Thoracic aorta (tissue), 2 donors: ENCODE data around the gene RNF227. TPM values are rescaled to one million over a fixed set of nuclear protein-coding genes. Genes with fewer than 3 reads are reported as not detected.
"Not testable (repeated sequence)": the region's sequence is repeated elsewhere in the genome, so short reads cannot be mapped to it uniquely, and the experiment has no call there.

Experiments
- ATAC-seq: fragments of 150-250 bp; one replicate; pipeline ENCODE4 v1.8.0; 2017; ENCODE audit warnings: low read depth; ENCODE audit not compliant: insufficient number of reproducible peaks, low FRiP score
- DNase-seq: peaks from one replicate; pipeline ENCODE4 v3.0.0-alpha.2; 2020; ENCODE audit warnings: low spot score
- H3K27ac ChIP-seq, 2 donors: fragments of 200-600 bp; sonication (generic); 1 replicate in 1 of 2; 2 replicates in 1 of 2; pipeline ENCODE4 v1.5.1; 2016; ENCODE audit warnings: mild to moderate bottlenecking in 2 of 2, moderate library complexity in 2 of 2
- H3K27me3 ChIP-seq: fragments of 200-600 bp; sonication (generic); replicated peaks from 2 replicates; pipeline ENCODE4 v1.6.0; 2016; ENCODE audit warnings: mild to moderate bottlenecking; ENCODE audit not compliant: insufficient read depth
- H3K36me3 ChIP-seq: fragments of 200-600 bp; sonication (generic); one replicate; pipeline ENCODE4 v1.5.1; 2016
- H3K4me1 ChIP-seq, 2 donors: fragments of 200-600 bp; sonication (generic); 1 replicate in 1 of 2; 2 replicates in 1 of 2; pipeline versions ENCODE4 v1.5.1 to v1.6.0; 2016; ENCODE audit warnings: low read depth in 2 of 2, mild to moderate bottlenecking in 1 of 2; ENCODE audit not compliant: control insufficient read depth in 1 of 2
- H3K4me3 ChIP-seq: fragments of 200-600 bp; sonication (generic); 2 replicates; pipeline ENCODE4 v1.5.1; 2016; ENCODE audit warnings: mild to moderate bottlenecking
- H3K9me3 ChIP-seq: fragments of 200-600 bp; sonication (generic); 2 replicates; pipeline ENCODE4 v1.5.1; 2016
- CTCF ChIP-seq: fragments of 200-600 bp; sonication (generic); IDR thresholded peaks from one replicate; pipeline ENCODE4 v1.5.1; 2019; ENCODE audit warnings: antibody characterized with exemption
- total RNA-seq, 2 donors: library from RNA; depleted of rRNA; stranded (reverse); fragments of >200 nt; gene quantifications; one replicate each; pipeline versions ENCODE4 v1.1.0 to v1.2.3, GENCODE V29; 2016

The RNF227 gene
- total RNA-seq, 2 donors from 2014 or later, result 3.3 to 5.4 TPM

- ATAC-seq (no peak), DNase-seq (no peak)
- H3K4me3 ChIP-seq, result no peak overlapping the region
- no peaks in the 10 kb centered on the region for H3K27me3 ChIP-seq
- H3K27ac ChIP-seq, result no peak overlapping the region
- no peaks in the 10 kb centered on the region for H3K9me3 ChIP-seq
- TF ChIP-seq CTCF, result no peak
- H3K4me1 ChIP-seq, result no peaks in the 10 kb centered on the region
- no peaks in the 10 kb centered on the region for H3K36me3 ChIP-seq
These were observed 40.2 kb downstream of the RNF227 start for GRCh38 chr17:7875804-7876370.

- H3K27me3 ChIP-seq, result no peaks in the 10 kb centered on the region
- no peak overlapping the region for H3K27ac ChIP-seq
- H3K4me1 ChIP-seq, result no peaks in the 10 kb centered on the region
- ATAC-seq (no peak), DNase-seq (no peak)
- H3K36me3 ChIP-seq, result no peaks in the 10 kb centered on the region
- TF ChIP-seq CTCF, result no peak
- no peak overlapping the region for H3K4me3 ChIP-seq
- no peaks in the 10 kb centered on the region for H3K9me3 ChIP-seq
These were observed 43.0 kb downstream of the RNF227 start for GRCh38 chr17:7873051-7873450.

- ATAC-seq (no peak), DNase-seq (no peak)
- TF ChIP-seq CTCF, result no peak
- Histone ChIP-seq H3K36me3 (peaks cover 5% of the 10 kb centered on the region), H3K27me3 (no peaks in the 10 kb centered on the region), H3K4me3 (no peak overlapping the region), H3K4me1 (no peaks in the 10 kb centered on the region), H3K27ac (no peak overlapping the region), H3K9me3 (no peaks in the 10 kb centered on the region)
These were observed 48.2 kb downstream of the RNF227 start for GRCh38 chr17:7867881-7868329.

GRCh38 chr17:7864995-7865650 lies 51.0 kb downstream of the RNF227 start:
- no peak overlapping the region for H3K27ac ChIP-seq
- no peak for TF ChIP-seq CTCF
- no peaks in the 10 kb centered on the region for H3K4me1 ChIP-seq
- DNase-seq, result no peak
- no peak overlapping the region for H3K4me3 ChIP-seq
- no peak for ATAC-seq
- H3K27me3 ChIP-seq, result no peaks in the 10 kb centered on the region
- no peaks in the 10 kb centered on the region for H3K9me3 ChIP-seq
- peaks cover 5% of the 10 kb centered on the region for H3K36me3 ChIP-seq

GRCh38 chr17:7864384-7864783 lies 51.7 kb downstream of the RNF227 start:
- not testable (repeated sequence) for H3K4me1 ChIP-seq, DNase-seq, ATAC-seq, H3K9me3 ChIP-seq, H3K36me3 ChIP-seq, H3K4me3 ChIP-seq, H3K27ac ChIP-seq, H3K27me3 ChIP-seq

Other genes starting within 250 kb of the RNF227 start
- gene TP53, start 228.8 kb downstream of the RNF227 start, total RNA-seq, result 10 to 100 TPM; 16.8 to 23.7 TPM
- 1 to 10 TPM; 2.9 to 3.4 TPM for gene WRAP53, start 227.8 kb downstream of the RNF227 start, total RNA-seq
- gene EFNB3, start 211.1 kb downstream of the RNF227 start, total RNA-seq, result not detected
- gene DNAH2, start 198.5 kb downstream of the RNF227 start, total RNA-seq, result under 1 TPM in 1 of 2 donors, not detected in 1; under 0.01 TPM
- 10 to 100 TPM in 1 of 2 donors, 1 to 10 TPM in 1; 9.5 to 35.8 TPM for gene KDM6B, start 82.1 kb downstream of the RNF227 start, total RNA-seq
- gene TMEM88, start 61.2 kb downstream of the RNF227 start, total RNA-seq, result 10 to 100 TPM in 1 of 2 donors, 1 to 10 TPM in 1; 4.1 to 21.9 TPM
- gene NAA38, start 58.7 kb downstream of the RNF227 start, total RNA-seq, result 10 to 100 TPM; 49.5 to 62.7 TPM
- 1 to 10 TPM; 3.8 to 8.9 TPM for gene CYB5D1, start 58.3 kb downstream of the RNF227 start, total RNA-seq
- gene CHD3, start 27.5 kb downstream of the RNF227 start, total RNA-seq, result 100 to 1,000 TPM in 1 of 2 donors, 10 to 100 TPM in 1; 80.6 to 171 TPM
- gene KCNAB3, start 13.6 kb upstream of the RNF227 start, total RNA-seq, result not detected
- 10 to 100 TPM; 14.6 to 36.1 TPM for gene TRAPPC1, start 15.7 kb upstream of the RNF227 start, total RNA-seq
- gene CNTROB, start 15.9 kb upstream of the RNF227 start, total RNA-seq, result 10 to 100 TPM; 11.2 to 42.9 TPM
- not detected for gene GUCY2D, start 86.3 kb upstream of the RNF227 start, total RNA-seq
- gene ALOX15B, start 122.8 kb upstream of the RNF227 start, total RNA-seq, result 1 to 10 TPM in 1 of 2 donors, under 1 TPM in 1; 0.85 to 8.3 TPM
- not detected for gene ALOX12B, start 171.4 kb upstream of the RNF227 start, total RNA-seq
- not detected for gene ALOXE3, start 202.2 kb upstream of the RNF227 start, total RNA-seq
- not detected for gene HES7, start 207.8 kb upstream of the RNF227 start, total RNA-seq
- gene PER1, start 236.1 kb upstream of the RNF227 start, total RNA-seq, result 100 to 1,000 TPM; 175 to 292 TPM
- gene VAMP2, start 246.7 kb upstream of the RNF227 start, total RNA-seq, result 10 to 100 TPM; 36.0 to 50.3 TPM